ENCODE results near the gene DENND4A.

DENND4A gene

GRCh38 chr15:65638109-65638508 is 154.0 kb downstream of the DENND4A start:
- Histone ChIP-seq H3K27me3 (ENCODE audit: insufficient read depth, low read length) (no peaks in the 10 kb centered on the region), H3K4me3 (ENCODE audit: low read length) (no peak overlapping the region), H3K36me3 (ENCODE audit: insufficient read depth, low read length) (no peaks in the 10 kb centered on the region), H2AFZ (ENCODE audit: low read depth, low read length) (no peak overlapping the region), H3K9me3 (ENCODE audit: low read length) (no peaks in the 10 kb centered on the region), H3K4me1 (ENCODE audit: insufficient read depth, low read length) (no peaks in the 10 kb centered on the region)

- Histone ChIP-seq H3K4me3 (ENCODE audit: low read length) (no peak overlapping the region), H3K4me1 (ENCODE audit: insufficient read depth, low read length) (no peaks in the 10 kb centered on the region), H3K27me3 (ENCODE audit: insufficient read depth, low read length) (no peaks in the 10 kb centered on the region), H3K9me3 (ENCODE audit: low read length) (no peaks in the 10 kb centered on the region), H2AFZ (ENCODE audit: low read depth, low read length) (no peak overlapping the region), H3K36me3 (ENCODE audit: insufficient read depth, low read length) (no peaks in the 10 kb centered on the region)
These were observed 157.7 kb downstream of the DENND4A start for GRCh38 chr15:65634356-65634755.

DNA sequence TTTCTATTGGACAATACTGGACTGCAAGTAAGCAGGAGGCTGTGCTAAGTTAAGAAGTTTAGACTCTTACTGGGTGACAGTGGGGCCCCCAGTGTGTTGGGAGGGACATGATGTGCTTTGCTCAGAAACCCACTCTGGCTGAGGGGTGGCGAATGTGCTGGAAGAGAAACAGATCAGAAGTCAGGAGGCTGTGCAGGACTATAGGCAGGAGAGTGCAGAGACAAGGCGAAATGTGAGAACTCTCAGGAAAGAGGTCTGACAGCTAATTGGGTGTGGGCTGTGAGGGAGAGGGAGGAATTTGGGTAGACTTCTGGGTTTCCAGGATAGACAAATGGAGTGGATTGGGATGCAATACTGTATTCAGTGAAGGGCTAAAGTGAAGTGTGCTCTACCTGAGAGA is 158.3 kb downstream of the DENND4A start:
- H3K4me1 ChIP-seq (ENCODE audit: insufficient read depth, low read length) = no peaks in the 10 kb centered on the region
- H3K36me3 ChIP-seq (ENCODE audit: insufficient read depth, low read length) = no peaks in the 10 kb centered on the region
- no peaks in the 10 kb centered on the region for H3K27me3 ChIP-seq (ENCODE audit: insufficient read depth, low read length)
- H3K4me3 ChIP-seq (ENCODE audit: low read length) = no peak overlapping the region
- H2AFZ ChIP-seq (ENCODE audit: low read depth, low read length) = no peak overlapping the region
- H3K9me3 ChIP-seq (ENCODE audit: low read length) = no peaks in the 10 kb centered on the region

- H3K4me3 ChIP-seq (ENCODE audit: low read length) = no peak overlapping the region
- H3K36me3 ChIP-seq (ENCODE audit: insufficient read depth, low read length) = no peaks in the 10 kb centered on the region
- no peaks in the 10 kb centered on the region for H3K9me3 ChIP-seq (ENCODE audit: low read length)
- H2AFZ ChIP-seq (ENCODE audit: low read depth, low read length) = no peak overlapping the region
- no peaks in the 10 kb centered on the region for H3K27me3 ChIP-seq (ENCODE audit: insufficient read depth, low read length)
- H3K4me1 ChIP-seq (ENCODE audit: insufficient read depth, low read length) = no peaks in the 10 kb centered on the region
These were observed 159.2 kb downstream of the DENND4A start for GRCh38 chr15:65632780-65633375.

DNA sequence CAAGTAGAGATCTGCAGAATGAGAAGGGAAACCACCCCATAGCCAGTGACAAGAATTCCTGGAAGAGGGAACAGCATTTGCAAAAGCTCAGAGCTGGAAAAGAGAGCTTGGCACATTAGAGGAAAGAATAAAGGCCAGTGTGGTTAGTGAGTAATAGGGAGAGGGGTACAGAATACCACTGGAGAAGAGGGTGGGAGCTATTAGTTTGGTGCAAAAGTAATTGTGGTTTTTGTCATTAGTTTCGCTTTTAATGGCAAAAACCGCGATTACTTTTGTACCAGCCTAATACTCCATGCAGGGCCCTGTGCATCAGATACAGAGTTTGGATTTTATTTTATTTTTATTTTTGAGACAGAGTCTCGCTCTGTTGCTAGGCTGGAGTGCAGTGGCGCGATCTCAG is 160.6 kb downstream of the DENND4A start:
- no peak overlapping the region for H3K4me3 ChIP-seq (ENCODE audit: low read length)
- no peak overlapping the region for H2AFZ ChIP-seq (ENCODE audit: low read depth, low read length)
- H3K9me3 ChIP-seq (ENCODE audit: low read length) = no peaks in the 10 kb centered on the region
- H3K4me1 ChIP-seq (ENCODE audit: insufficient read depth, low read length) = no peaks in the 10 kb centered on the region
- H3K36me3 ChIP-seq (ENCODE audit: insufficient read depth, low read length) = no peaks in the 10 kb centered on the region
- H3K27me3 ChIP-seq (ENCODE audit: insufficient read depth, low read length) = no peaks in the 10 kb centered on the region

GRCh38 chr15:65630760-65631159 is 161.3 kb downstream of the DENND4A start:
- Histone ChIP-seq H3K36me3 (ENCODE audit: insufficient read depth, low read length) (no peaks in the 10 kb centered on the region), H2AFZ (ENCODE audit: low read depth, low read length) (no peak overlapping the region), H3K27me3 (ENCODE audit: insufficient read depth, low read length) (no peaks in the 10 kb centered on the region), H3K4me3 (ENCODE audit: low read length) (no peak overlapping the region), H3K4me1 (ENCODE audit: insufficient read depth, low read length) (no peaks in the 10 kb centered on the region), H3K9me3 (ENCODE audit: low read length) (no peaks in the 10 kb centered on the region)

DNA sequence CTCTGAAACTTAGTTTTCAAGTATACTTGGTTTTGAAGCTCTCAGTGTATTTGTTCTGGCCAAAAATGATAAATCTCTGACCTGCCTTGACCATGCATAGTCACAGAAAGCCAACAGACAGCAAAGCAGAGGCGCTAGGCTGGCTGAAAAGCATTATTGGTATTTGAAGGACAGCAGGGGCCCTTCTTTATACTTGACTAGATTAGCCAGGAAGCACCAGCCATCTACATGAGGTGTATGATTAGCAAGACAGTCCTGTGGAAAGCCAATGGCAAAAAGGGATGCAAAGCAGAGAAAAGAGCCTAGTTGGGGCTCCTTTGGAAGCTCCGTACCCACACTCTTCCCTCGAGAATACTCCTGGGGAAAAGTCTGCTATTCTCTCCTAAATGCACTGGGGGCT is 162.5 kb downstream of the DENND4A start:
- Histone ChIP-seq H3K9me3 (ENCODE audit: low read length) (no peaks in the 10 kb centered on the region), H3K4me3 (ENCODE audit: low read length) (no peak overlapping the region), H3K27me3 (ENCODE audit: insufficient read depth, low read length) (no peaks in the 10 kb centered on the region), H3K36me3 (ENCODE audit: insufficient read depth, low read length) (no peaks in the 10 kb centered on the region), H2AFZ (ENCODE audit: low read depth, low read length) (no peak overlapping the region), H3K4me1 (ENCODE audit: insufficient read depth, low read length) (no peaks in the 10 kb centered on the region)

- Histone ChIP-seq H3K27me3 (ENCODE audit: insufficient read depth, low read length) (no peaks in the 10 kb centered on the region), H3K4me3 (ENCODE audit: low read length) (no peak overlapping the region), H3K36me3 (ENCODE audit: insufficient read depth, low read length) (no peaks in the 10 kb centered on the region), H3K9me3 (ENCODE audit: low read length) (no peaks in the 10 kb centered on the region), H3K4me1 (ENCODE audit: insufficient read depth, low read length) (no peaks in the 10 kb centered on the region), H2AFZ (ENCODE audit: low read depth, low read length) (no peak overlapping the region)
These were observed 165.2 kb downstream of the DENND4A start for GRCh38 chr15:65626856-65627255.

- Histone ChIP-seq H3K9me3 (ENCODE audit: low read length) (no peaks in the 10 kb centered on the region), H2AFZ (ENCODE audit: low read depth, low read length) (no peak overlapping the region), H3K4me1 (ENCODE audit: insufficient read depth, low read length) (no peaks in the 10 kb centered on the region), H3K36me3 (ENCODE audit: insufficient read depth, low read length) (no peaks in the 10 kb centered on the region), H3K27me3 (ENCODE audit: insufficient read depth, low read length) (no peaks in the 10 kb centered on the region), H3K4me3 (ENCODE audit: low read length) (no peak overlapping the region)
These were observed 169.0 kb downstream of the DENND4A start for GRCh38 chr15:65623103-65623502.

GRCh38 chr15:65621638-65622037 is 170.5 kb downstream of the DENND4A start, which contains the start of gene SLC24A1:
SLC24A1 (plus strand) TSS chr15:65621938; CDS start chr15:65624081, 2,143 bp downstream.
- H3K9me3 ChIP-seq (ENCODE audit: low read length) = no peaks in the 10 kb centered on the region
- no peak within 1 kb of the TSS for H3K4me3 ChIP-seq (ENCODE audit: low read length)
- no peaks in the 10 kb centered on the region for H3K36me3 ChIP-seq (ENCODE audit: insufficient read depth, low read length)
- H2AFZ ChIP-seq (ENCODE audit: low read depth, low read length) = no peak within 1 kb of the TSS
- no peaks in the 10 kb centered on the region for H3K27me3 ChIP-seq (ENCODE audit: insufficient read depth, low read length)
- no peaks in the 10 kb centered on the region for H3K4me1 ChIP-seq (ENCODE audit: insufficient read depth, low read length)

GRCh38 chr15:65620833-65621232 is 171.3 kb downstream of the DENND4A start:
- Histone ChIP-seq H2AFZ (ENCODE audit: low read depth, low read length) (no peak overlapping the region), H3K27me3 (ENCODE audit: insufficient read depth, low read length) (no peaks in the 10 kb centered on the region), H3K4me3 (ENCODE audit: low read length) (no peak overlapping the region), H3K36me3 (ENCODE audit: insufficient read depth, low read length) (no peaks in the 10 kb centered on the region), H3K4me1 (ENCODE audit: insufficient read depth, low read length) (no peaks in the 10 kb centered on the region), H3K9me3 (ENCODE audit: low read length) (no peaks in the 10 kb centered on the region)

DNA sequence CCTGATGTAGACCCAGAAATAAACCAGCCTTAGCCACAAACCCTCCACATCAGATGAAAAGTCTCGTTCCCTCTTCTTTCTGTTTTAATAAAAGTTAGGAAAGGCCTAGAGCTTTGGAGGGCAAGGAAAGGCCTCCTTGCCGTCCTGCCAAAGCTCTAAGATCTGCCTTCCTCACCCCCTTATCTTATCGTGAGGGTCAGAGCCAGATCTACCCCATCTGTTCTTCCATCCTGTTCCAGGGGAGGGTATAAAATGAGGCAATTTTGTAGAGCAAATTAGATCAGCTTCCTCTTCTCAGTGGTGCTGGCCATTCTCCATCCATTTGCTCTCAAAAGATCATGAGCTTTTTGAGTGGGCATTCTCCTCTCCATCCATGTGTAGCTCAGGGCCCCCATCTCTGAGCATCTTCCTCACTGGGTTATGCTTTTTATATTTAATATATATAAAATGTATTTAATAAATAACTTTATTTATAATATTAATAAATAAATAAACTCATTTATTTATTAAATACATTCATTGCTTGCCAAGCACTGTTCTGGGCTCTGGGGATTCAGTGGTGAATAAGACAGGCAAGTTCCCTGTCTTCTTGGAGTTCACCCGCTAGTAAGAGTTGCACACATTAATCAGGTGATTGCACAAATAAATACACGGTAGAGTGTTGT is 172.3 kb downstream of the DENND4A start:
- Histone ChIP-seq H3K36me3 (ENCODE audit: insufficient read depth, low read length) (no peaks in the 10 kb centered on the region), H3K4me3 (ENCODE audit: low read length) (no peak overlapping the region), H3K27me3 (ENCODE audit: insufficient read depth, low read length) (no peaks in the 10 kb centered on the region), H3K4me1 (ENCODE audit: insufficient read depth, low read length) (no peaks in the 10 kb centered on the region), H2AFZ (ENCODE audit: low read depth, low read length) (no peak overlapping the region), H3K9me3 (ENCODE audit: low read length) (no peaks in the 10 kb centered on the region)

DNA sequence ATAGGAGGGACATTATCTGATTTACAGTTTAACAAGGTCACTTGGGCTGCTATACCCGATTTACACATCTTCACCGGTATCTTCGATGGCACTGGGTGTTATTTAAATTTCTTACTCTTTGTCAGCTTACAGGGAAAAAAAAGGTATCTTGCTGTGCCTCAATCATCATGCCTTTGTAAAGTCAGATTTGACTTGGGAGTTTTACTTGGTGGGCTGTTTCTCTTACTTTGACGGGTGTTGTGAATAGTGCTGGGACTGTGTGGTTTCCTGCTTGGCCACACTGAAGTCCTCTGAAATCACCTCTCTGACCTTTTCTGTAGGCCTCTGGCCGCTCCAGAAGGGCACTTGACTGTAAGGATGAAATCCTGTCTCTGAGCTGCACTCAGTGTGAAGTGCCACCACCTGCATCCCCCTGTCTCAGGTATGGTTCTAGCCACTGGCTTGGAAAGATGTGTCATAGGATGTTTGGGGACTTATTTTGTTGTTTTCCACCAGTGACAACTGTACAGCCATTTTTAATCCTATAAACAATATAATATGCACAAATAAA is 173.5 kb downstream of the DENND4A start:
- H3K4me1 ChIP-seq (ENCODE audit: insufficient read depth, low read length) = no peaks in the 10 kb centered on the region
- H3K36me3 ChIP-seq (ENCODE audit: insufficient read depth, low read length) = no peaks in the 10 kb centered on the region
- no peaks in the 10 kb centered on the region for H3K27me3 ChIP-seq (ENCODE audit: insufficient read depth, low read length)
- no peak overlapping the region for H2AFZ ChIP-seq (ENCODE audit: low read depth, low read length)
- H3K4me3 ChIP-seq (ENCODE audit: low read length) = no peak overlapping the region
- no peaks in the 10 kb centered on the region for H3K9me3 ChIP-seq (ENCODE audit: low read length)
